GM12864 (cell line): Measurements from ENCODE around the gene UBE2V1.

Experiments used
- DNase-seq: peaks from one replicate; pipeline ENCODE4 v3.0.0-alpha.2; 2011; ENCODE audit warnings: low read depth
- H3K4me3 ChIP-seq: 2 replicates; pipeline ENCODE4 v1.5.1; 2011; ENCODE audit warnings: mild to moderate bottlenecking, low read depth, low read length, control low read depth
- CTCF ChIP-seq: IDR thresholded peaks from 2 replicates; pipeline ENCODE4 v1.5.1; 2011; ENCODE audit warnings: low read depth, mild to moderate bottlenecking, moderate library complexity, low read length, control low read depth, inconsistent platforms; ENCODE audit errors: missing control alignments

Gene UBE2V1

GRCh38 chr20:50121858-50122271 lies 8.9 kb upstream of the UBE2V1 start:
- no peak for TF ChIP-seq CTCF
- DNase-seq = no peak
- H3K4me3 ChIP-seq = no peak overlapping the region

GRCh38 chr20:50120935-50121693 lies 8.2 kb upstream of the UBE2V1 start:
- TF ChIP-seq CTCF = peak; percentile 86
- no peak for DNase-seq
- no peak overlapping the region for H3K4me3 ChIP-seq

- DNase-seq = no peak
- TF ChIP-seq CTCF = no peak
- H3K4me3 ChIP-seq = no peak overlapping the region
These were observed 5.3 kb upstream of the UBE2V1 start for GRCh38 chr20:50118203-50118602.

- peak overlapping the region; percentile 62; the same call in 1 of the 2 replicates for H3K4me3 ChIP-seq
- DNase-seq = no peak
- TF ChIP-seq CTCF = no peak
These were observed 3.5 kb upstream of the UBE2V1 start for GRCh38 chr20:50116368-50116999.

GRCh38 chr20:50115591-50116367 lies 2.8 kb upstream of the UBE2V1 start:
- H3K4me3 ChIP-seq = peak overlapping the region; percentile 62
- DNase-seq = peak; percentile 89
- TF ChIP-seq CTCF = no peak

GRCh38 chr20:50115041-50115512 lies 2.1 kb upstream of the UBE2V1 start:
- peak overlapping the region; percentile 62 for H3K4me3 ChIP-seq
- no peak for DNase-seq
- no peak for TF ChIP-seq CTCF
